Tibial nerve (tissue), 4 donors: ENCODE results near the gene CLN3. TPM values are rescaled to one million over a fixed set of nuclear protein-coding genes. Genes with fewer than 3 reads are reported as not detected.

ENCODE experiments used
- DNase-seq, 2 donors: peaks; one replicate each; pipeline ENCODE4 v3.0.0-alpha.2; 2019; ENCODE audit warnings: low spot score in 2 of 2
- H3K27ac ChIP-seq, 4 donors: fragments of 200-600 bp; sonication (generic) in 3 of 4; one replicate each; pipeline ENCODE4 v1.5.1; 2017 to 2019; ENCODE audit warnings: mild to moderate bottlenecking in 1 of 4
- H3K27me3 ChIP-seq, 2 donors: fragments of 200-600 bp; sonication (generic) in 1 of 2; one replicate each; pipeline versions ENCODE4 v1.5.1 to v1.6.0; 2017 to 2019
- H3K36me3 ChIP-seq, 3 donors: fragments of 200-600 bp; sonication (generic); one replicate each; pipeline ENCODE4 v1.5.1; 2018 to 2019
- H3K4me1 ChIP-seq, 4 donors: fragments of 200-600 bp; sonication (generic) in 3 of 4; one replicate each; pipeline ENCODE4 v1.5.1; 2017 to 2019
- H3K4me3 ChIP-seq, 4 donors: fragments of 200-600 bp; sonication (generic) in 3 of 4; one replicate each; pipeline ENCODE4 v1.5.1; 2017 to 2019; ENCODE audit warnings: mild to moderate bottlenecking in 1 of 4, moderate library complexity in 1 of 4
- H3K9me3 ChIP-seq, 4 donors: fragments of 200-600 bp; sonication (generic) in 3 of 4; one replicate each; pipeline ENCODE4 v1.5.1; 2017 to 2019
- EP300 ChIP-seq, 2 donors: sonication (generic); formaldehyde crosslinking; IDR thresholded peaks; one replicate each; pipeline ENCODE4 v1.6.1; 2017; ENCODE audit warnings: antibody characterized with exemption in 2 of 2, mild to moderate bottlenecking in 1 of 2
- POLR2A ChIP-seq, 2 donors: fragments of 450-650 bp; IDR thresholded peaks; one replicate each; pipeline ENCODE4 v1.6.1; 2017; ENCODE audit warnings: antibody characterized with exemption in 2 of 2, mild to moderate bottlenecking in 2 of 2, moderate library complexity in 2 of 2
- WGBS, 2 donors: methylation state at CpG; one replicate each; pipeline ENCODE4 v1.1.5; 2018; 5-methylcytosine and 5-hydroxymethylcytosine counted together
- total RNA-seq, 4 donors: library from RNA; depleted of rRNA; stranded (reverse); fragments of >200 nt; gene quantifications; one replicate each; pipeline ENCODE4 v1.1.0, GENCODE V29; 2016
- TF ChIP-seq, protein P1 (sequence below), 5 experiments: fragments of 200-600 bp in 3 of 5; fragments of 450-650 bp in 2 of 5; sonication (generic) in 3 of 5; IDR thresholded peaks; one replicate each; pipeline ENCODE4 v1.5.1; 2016 to 2019; ENCODE audit warnings: antibody characterized with exemption in 5 of 5, mild to moderate bottlenecking in 3 of 5, moderate library complexity in 2 of 5

The CLN3 gene
- 10 to 100 TPM; 25.8 to 45.1 (median 29.7) TPM for total RNA-seq

DNA sequence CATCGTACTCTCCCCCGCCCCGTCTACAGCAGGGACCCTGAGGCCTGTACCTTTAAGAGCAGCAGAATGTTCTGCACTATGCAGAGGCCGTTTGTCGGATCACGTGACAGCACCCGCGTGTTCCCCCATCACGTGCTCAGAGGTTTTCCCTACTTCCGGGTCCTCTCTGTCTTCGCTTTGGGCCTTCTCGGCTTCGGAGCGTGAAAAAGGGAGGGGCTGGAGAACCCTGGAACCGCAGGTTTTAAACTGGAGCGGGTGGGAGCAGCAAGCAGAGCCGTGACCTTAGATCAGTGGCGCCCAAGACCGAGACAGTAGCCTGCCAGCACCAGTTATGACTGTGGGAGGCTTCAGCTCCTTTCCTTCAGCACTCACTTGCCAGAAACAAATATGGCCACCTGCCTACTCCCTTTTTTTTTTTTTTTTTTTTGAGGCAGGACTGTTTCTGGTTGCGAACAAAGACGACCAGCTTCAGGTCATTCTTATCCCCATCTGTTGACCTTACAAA is at the start of gene CLN3:
Gene CLN3, minus strand, starts transcription at position 105 of the 505 bp plus-strand sequence. CDS start 315 bp downstream, outside the sequence.
- H3K9me3 ChIP-seq: no peaks in the 10 kb centered on the region
- H3K4me3 ChIP-seq: peak within 1 kb of the TSS; percentile 61 to 99 (median 90)
- WGBS, 2 donors: 0% methylated on average over 19 to 21 of the region's 21 CpGs
- peaks cover 0 to 23% (median 6%) of the 10 kb centered on the region in 4 donors for H3K4me1 ChIP-seq
- H3K27me3 ChIP-seq: no peaks in the 10 kb centered on the region
- peak within 1 kb of the TSS; percentile 87 to 99 (median 96) for H3K27ac ChIP-seq
- H3K36me3 ChIP-seq: peaks cover 0 to 29% (median under 1%) of the 10 kb centered on the region in 3 donors
- DNase-seq: peak; percentile 88 to 90
- TF ChIP-seq EP300 (IDR thresholded peaks at IDR 0.05) (peak; percentile 77 to 86), POLR2A (IDR thresholded peaks at IDR 0.05) (peak in 1 of 2 donors; percentile 33)
- TF ChIP-seq, protein P1, sequence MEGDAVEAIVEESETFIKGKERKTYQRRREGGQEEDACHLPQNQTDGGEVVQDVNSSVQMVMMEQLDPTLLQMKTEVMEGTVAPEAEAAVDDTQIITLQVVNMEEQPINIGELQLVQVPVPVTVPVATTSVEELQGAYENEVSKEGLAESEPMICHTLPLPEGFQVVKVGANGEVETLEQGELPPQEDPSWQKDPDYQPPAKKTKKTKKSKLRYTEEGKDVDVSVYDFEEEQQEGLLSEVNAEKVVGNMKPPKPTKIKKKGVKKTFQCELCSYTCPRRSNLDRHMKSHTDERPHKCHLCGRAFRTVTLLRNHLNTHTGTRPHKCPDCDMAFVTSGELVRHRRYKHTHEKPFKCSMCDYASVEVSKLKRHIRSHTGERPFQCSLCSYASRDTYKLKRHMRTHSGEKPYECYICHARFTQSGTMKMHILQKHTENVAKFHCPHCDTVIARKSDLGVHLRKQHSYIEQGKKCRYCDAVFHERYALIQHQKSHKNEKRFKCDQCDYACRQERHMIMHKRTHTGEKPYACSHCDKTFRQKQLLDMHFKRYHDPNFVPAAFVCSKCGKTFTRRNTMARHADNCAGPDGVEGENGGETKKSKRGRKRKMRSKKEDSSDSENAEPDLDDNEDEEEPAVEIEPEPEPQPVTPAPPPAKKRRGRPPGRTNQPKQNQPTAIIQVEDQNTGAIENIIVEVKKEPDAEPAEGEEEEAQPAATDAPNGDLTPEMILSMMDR (IDR thresholded peaks at IDR 0.05): no peak

DNA sequence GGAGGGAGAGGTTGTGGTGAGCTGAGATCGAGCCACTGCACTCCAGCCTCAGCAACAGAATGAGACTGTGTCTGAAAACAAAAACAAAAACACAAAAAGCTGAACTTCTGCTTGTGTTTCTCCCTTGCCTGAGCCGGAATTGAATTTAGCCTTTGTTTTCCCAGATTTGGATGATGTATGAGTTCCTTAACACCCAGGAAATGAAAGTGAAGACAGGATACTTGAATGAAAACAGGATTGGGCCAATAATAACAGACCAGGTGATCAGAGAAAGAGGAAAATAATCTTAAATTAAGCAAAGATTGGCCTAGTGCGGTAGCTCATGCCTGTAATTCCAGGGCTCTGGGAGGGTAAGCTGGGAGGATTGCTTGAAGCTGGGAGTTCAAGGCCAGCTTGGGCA is 48.5 kb upstream of the CLN3 start:
- H3K27me3 ChIP-seq: peaks cover 0 to 6% of the 10 kb centered on the region in 2 donors
- no peak for DNase-seq
- peak overlapping the region in 3 of 4 donors; percentile 71 to 96 (median 93) for H3K27ac ChIP-seq
- H3K36me3 ChIP-seq: no peaks in the 10 kb centered on the region
- H3K4me3 ChIP-seq: no peak overlapping the region
- no peaks in the 10 kb centered on the region for H3K9me3 ChIP-seq
- WGBS, 2 donors: 48 to 54% methylated on average over 3 of the region's 3 CpGs
- peaks cover 0 to 40% (median 5%) of the 10 kb centered on the region in 4 donors for H3K4me1 ChIP-seq
- no peak for TF ChIP-seq EP300 (IDR thresholded peaks at IDR 0.05)
- TF ChIP-seq, protein P1 (IDR thresholded peaks at IDR 0.05): no peak
- TF ChIP-seq POLR2A (IDR thresholded peaks at IDR 0.05): no peak

DNA sequence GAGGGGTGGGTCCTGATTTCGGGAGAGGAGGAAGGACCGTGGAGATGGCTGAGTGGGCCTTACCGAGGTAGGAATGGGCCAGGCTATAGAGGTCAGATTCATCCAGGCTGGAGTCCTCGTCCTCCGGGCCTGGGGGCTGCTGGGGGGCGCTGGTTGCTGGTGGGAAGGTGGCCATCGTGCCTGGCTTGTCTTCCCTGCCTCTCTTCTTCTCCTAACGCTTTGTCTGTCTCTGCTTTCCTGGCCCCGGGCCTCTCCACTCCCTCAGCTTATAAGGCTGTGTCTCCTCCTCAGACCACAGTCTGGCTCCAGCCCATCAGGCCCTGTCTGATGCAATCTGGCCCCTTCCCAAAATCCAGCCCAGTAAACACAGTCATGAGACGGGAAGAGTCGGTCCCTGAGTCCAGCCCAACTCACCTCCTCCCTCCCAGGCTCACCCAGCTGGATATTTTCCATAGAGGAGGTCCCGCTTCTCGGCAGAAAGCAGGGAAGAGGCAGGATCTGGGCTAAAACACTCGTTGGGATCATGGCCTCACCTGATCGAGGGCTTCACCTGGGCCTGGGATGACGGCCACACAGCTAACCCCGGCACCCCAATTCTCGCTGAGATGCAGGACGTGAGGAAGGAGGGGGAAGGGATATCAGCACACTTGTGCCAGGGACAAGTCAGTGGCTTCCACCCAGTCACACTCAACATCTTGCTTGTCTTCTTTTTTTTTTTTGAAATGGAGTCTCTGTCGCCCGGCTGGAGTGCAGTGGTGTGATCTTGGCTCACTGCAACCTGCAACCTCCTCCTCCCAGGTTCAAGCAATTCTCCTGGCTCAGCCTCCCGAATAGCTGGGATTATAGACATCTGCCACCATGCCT is 47.1 kb upstream of the CLN3 start, which contains the start of gene NUPR1:
Gene NUPR1, minus strand, starts transcription at position 242 of the 864 bp plus-strand sequence. Its CDS starts 67 bp downstream, at position 175.
- Histone ChIP-seq H3K4me3 (peak within 1 kb of the TSS; percentile 40 to 60 (median 46)), H3K36me3 (peaks cover 0 to 13% (median 0%) of the 10 kb centered on the region in 3 donors), H3K27ac (peak within 1 kb of the TSS; percentile 87 to 96 (median 92)), H3K4me1 (peaks cover 0 to 42% (median 5%) of the 10 kb centered on the region in 4 donors), H3K9me3 (peaks cover 0 to 4% (median 0%) of the 10 kb centered on the region in 4 donors), H3K27me3 (peaks cover 0 to 5% of the 10 kb centered on the region in 2 donors)
- WGBS, 2 donors: 42 to 47% methylated on average over 22 of the region's 22 CpGs
- DNase-seq: peak; percentile 97 to 98
- peak; percentile 64 to 87 for TF ChIP-seq POLR2A (IDR thresholded peaks at IDR 0.05)
- TF ChIP-seq EP300 (IDR thresholded peaks at IDR 0.05): peak; percentile 65 to 98
- TF ChIP-seq, protein P1 (IDR thresholded peaks at IDR 0.05): peak in 1 of 5 experiments; percentile 18

DNA sequence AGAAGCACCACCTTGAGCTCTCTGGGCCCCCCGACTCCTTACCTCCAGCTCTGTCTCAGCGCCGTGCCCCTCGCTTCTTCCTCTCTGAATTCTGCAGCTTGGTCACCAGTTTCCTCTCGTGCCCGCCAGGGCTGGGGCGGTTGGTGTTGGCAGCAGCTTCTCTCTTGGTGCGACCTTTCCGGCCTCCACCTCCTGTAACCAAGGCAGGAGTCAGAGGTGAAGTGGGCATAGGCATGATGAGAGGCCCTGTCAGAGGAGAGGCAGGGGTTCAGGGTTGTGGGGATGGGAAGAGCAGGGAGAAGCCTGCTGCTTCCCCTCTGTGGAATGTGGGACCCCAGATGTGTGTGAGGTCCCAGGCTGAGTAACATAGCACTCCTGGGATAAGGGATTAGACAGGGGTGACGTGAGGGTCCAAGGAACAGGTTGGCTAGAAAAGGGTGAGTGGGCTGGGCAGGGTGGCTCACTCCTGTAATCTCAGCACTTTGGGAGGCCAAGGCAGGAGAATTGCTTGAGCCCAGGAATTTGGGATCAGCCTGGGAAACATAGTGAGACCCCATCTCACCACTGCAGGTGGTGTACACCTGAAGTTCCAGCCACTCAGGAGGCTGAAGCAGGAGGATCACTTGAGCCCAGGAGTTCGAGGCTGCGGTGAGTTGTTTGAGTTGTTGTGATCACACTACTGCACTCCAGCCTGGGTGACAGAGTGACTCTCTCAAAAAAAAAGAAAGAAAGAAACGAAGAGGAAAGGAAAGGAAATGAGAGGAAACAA is 46.3 kb upstream of the CLN3 start:
- Histone ChIP-seq H3K9me3 (peaks cover 0 to 4% (median 0%) of the 10 kb centered on the region in 4 donors), H3K36me3 (peaks cover 0 to 13% (median 0%) of the 10 kb centered on the region in 3 donors), H3K4me1 (peaks cover 0 to 50% (median 5%) of the 10 kb centered on the region in 4 donors), H3K4me3 (peak overlapping the region; percentile 40 to 60 (median 46)), H3K27me3 (no peaks in the 10 kb centered on the region), H3K27ac (peak overlapping the region; percentile 87 to 96 (median 92))
- TF ChIP-seq, protein P1 (IDR thresholded peaks at IDR 0.05): no peak
- TF ChIP-seq EP300 (IDR thresholded peaks at IDR 0.05): no peak
- TF ChIP-seq POLR2A (IDR thresholded peaks at IDR 0.05): no peak
- no peak for DNase-seq
- 77 to 80% methylated on average over 13 of the region's 13 CpGs for WGBS, 2 donors
